ENCODE data around the gene LAMP1.
A peak's percentile ranks its signal among the peaks of the same experiment; 100 is the strongest.
"Not testable (repeated sequence)": the region's sequence is repeated elsewhere in the genome, so short reads cannot be mapped to it uniquely, and the experiment has no call there.

Gene LAMP1, protein sequence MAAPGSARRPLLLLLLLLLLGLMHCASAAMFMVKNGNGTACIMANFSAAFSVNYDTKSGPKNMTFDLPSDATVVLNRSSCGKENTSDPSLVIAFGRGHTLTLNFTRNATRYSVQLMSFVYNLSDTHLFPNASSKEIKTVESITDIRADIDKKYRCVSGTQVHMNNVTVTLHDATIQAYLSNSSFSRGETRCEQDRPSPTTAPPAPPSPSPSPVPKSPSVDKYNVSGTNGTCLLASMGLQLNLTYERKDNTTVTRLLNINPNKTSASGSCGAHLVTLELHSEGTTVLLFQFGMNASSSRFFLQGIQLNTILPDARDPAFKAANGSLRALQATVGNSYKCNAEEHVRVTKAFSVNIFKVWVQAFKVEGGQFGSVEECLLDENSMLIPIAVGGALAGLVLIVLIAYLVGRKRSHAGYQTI

DNA sequence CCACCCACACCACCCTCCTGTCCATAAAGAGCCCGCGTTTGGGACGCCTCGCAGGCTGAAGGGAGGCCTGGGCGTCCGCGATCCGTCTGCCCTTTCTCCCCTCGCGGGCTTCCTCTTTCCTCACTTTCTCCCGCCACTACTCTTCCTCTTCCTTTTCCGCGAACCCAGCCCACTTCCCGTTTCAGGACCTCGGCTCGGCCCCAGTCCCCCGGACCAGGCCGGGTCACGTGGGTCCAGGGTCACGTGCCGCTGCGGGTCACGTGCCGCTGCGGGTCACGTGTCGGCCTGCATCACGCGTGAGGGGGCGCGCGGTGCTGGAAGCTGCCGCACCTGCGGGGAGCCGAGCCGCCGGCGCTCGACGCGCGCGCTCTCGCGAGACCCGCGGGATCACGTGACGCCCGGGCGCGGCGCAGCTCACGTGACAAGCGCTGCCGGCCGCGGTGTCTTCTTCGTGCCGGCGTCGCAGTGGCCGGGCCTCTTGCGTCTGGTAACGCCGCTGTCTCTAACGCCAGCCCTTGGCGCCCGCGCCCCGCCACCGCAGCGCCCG lies at the start of gene LAMP1:
LAMP1 (plus strand) TSS at position 417 of the 547 bp plus-strand sequence. CDS start 196 bp downstream, outside the sequence.
- TF ChIP-seq, protein P1, sequence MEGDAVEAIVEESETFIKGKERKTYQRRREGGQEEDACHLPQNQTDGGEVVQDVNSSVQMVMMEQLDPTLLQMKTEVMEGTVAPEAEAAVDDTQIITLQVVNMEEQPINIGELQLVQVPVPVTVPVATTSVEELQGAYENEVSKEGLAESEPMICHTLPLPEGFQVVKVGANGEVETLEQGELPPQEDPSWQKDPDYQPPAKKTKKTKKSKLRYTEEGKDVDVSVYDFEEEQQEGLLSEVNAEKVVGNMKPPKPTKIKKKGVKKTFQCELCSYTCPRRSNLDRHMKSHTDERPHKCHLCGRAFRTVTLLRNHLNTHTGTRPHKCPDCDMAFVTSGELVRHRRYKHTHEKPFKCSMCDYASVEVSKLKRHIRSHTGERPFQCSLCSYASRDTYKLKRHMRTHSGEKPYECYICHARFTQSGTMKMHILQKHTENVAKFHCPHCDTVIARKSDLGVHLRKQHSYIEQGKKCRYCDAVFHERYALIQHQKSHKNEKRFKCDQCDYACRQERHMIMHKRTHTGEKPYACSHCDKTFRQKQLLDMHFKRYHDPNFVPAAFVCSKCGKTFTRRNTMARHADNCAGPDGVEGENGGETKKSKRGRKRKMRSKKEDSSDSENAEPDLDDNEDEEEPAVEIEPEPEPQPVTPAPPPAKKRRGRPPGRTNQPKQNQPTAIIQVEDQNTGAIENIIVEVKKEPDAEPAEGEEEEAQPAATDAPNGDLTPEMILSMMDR (IDR thresholded peaks at IDR 0.05; ENCODE audit: insufficient read depth, low read length, poor library complexity, severe bottlenecking), result no peak

GRCh38 chr13:113252516-113253095 lies 44.4 kb upstream of the LAMP1 start:
- no peaks in the 10 kb centered on the region for H3K27me3 ChIP-seq (replicated peaks; ENCODE audit: control insufficient read depth, insufficient read depth, low read length)
- no peak for DNase-seq (ENCODE audit: extremely low read depth, insufficient read length)
- H3K36me3 ChIP-seq (ENCODE audit: control insufficient read depth, insufficient read depth, low read length), result peaks cover 18% of the 10 kb centered on the region
- TF ChIP-seq, protein P1 (IDR thresholded peaks at IDR 0.05; ENCODE audit: insufficient read depth, low read length, poor library complexity, severe bottlenecking), result no peak
- H3K4me3 ChIP-seq (replicated peaks; ENCODE audit: low read depth, low read length), result no peak overlapping the region

More for the DNA sequence above, at the start of gene LAMP1:
- Histone ChIP-seq H3K4me3 (replicated peaks; ENCODE audit: low read depth, low read length) (peak within 1 kb of the TSS; percentile 74), H3K27me3 (replicated peaks; ENCODE audit: control insufficient read depth, insufficient read depth, low read length) (no peaks in the 10 kb centered on the region), H3K36me3 (ENCODE audit: control insufficient read depth, insufficient read depth, low read length) (no peaks in the 10 kb centered on the region)
- DNase-seq (ENCODE audit: extremely low read depth, insufficient read length), result peak; percentile 100

DNA sequence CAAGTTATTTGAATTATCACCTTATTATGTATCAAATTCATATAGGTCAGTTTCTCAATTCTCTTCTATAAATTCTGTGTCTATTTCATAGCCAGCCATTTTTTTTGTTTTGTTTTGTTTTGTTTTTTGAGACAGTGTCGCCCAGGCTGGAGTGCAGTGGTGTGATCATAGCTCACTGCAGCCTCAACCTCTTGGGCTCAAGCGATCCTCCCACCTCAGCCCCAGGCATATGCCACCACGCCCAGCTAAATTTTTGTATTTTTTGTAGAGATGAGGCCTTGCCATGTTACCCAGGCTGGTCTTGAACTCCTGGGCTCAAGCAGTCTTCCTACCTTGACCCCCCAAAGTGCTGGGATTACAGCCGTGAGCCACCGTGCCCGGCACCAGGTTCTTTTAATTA lies 39.1 kb upstream of the LAMP1 start:
- H3K4me3 ChIP-seq (replicated peaks; ENCODE audit: low read depth, low read length); H3K27me3 ChIP-seq (replicated peaks; ENCODE audit: control insufficient read depth, insufficient read depth, low read length); DNase-seq (ENCODE audit: extremely low read depth, insufficient read length): not testable (repeated sequence)
- H3K36me3 ChIP-seq (ENCODE audit: control insufficient read depth, insufficient read depth, low read length), result peaks cover 13% of the 10 kb centered on the region

DNA sequence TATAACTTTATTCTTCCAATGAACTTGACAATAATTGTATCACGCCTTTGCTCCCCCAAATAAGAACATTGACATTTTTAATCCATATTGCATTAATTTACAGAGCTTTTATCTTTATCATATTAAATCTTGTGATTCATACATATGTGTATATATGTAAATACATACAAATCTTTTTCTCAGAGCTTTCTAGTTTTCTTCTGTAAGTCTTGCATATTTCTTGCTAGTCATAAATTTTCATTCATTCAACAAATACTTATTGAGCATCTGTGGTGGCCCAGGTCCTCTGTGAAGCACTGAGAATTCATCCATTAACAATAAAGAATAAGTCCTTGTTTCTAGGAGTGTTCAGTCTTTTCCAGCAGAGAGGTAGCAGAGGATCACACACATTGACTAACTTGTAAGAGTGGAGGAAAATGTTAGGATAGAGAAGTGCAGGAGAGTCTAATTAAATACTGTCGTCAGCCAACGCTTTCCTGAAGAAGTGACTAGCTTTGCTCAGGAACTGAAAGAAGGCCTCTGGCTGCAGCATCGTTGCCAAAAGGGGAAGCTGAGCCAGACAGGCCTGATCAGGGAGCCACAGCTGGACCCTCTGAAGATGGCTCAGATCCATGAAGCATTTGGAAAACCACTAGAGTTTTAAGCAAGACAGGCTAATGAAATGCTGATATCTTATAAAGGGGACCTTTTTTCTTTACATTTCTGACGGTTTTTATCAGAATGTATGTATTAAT lies 38.6 kb upstream of the LAMP1 start:
- Histone ChIP-seq H3K36me3 (ENCODE audit: control insufficient read depth, insufficient read depth, low read length) (peaks cover 13% of the 10 kb centered on the region), H3K4me3 (replicated peaks; ENCODE audit: low read depth, low read length) (no peak overlapping the region), H3K27me3 (replicated peaks; ENCODE audit: control insufficient read depth, insufficient read depth, low read length) (no peaks in the 10 kb centered on the region)
- TF ChIP-seq, protein P1 (IDR thresholded peaks at IDR 0.05; ENCODE audit: insufficient read depth, low read length, poor library complexity, severe bottlenecking), result no peak
- no peak for DNase-seq (ENCODE audit: extremely low read depth, insufficient read length)

DNA sequence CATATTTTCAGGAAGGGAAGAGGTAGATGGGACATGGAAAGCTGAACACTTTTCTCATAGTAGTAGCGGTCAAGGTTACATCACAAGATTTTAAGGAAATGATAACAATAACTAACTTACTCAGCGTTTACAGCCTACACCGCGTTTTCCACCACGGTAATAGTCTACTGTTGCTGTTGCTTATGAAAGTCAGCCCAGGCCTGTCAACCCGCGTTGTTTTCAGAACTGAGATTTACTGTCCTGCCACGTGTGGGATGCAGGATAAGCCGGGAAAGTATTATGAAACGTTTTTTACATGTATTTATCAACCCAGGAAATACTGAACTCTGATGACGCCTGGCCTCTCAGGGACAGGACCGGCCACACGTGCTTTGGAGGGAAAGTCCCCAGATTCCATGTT lies 36.0 kb upstream of the LAMP1 start:
- TF ChIP-seq, protein P1 (IDR thresholded peaks at IDR 0.05; ENCODE audit: insufficient read depth, low read length, poor library complexity, severe bottlenecking), result no peak
- Histone ChIP-seq H3K4me3 (replicated peaks; ENCODE audit: low read depth, low read length) (no peak overlapping the region), H3K27me3 (replicated peaks; ENCODE audit: control insufficient read depth, insufficient read depth, low read length) (no peaks in the 10 kb centered on the region), H3K36me3 (ENCODE audit: control insufficient read depth, insufficient read depth, low read length) (peaks cover 10% of the 10 kb centered on the region)
- no peak for DNase-seq (ENCODE audit: extremely low read depth, insufficient read length)

DNA sequence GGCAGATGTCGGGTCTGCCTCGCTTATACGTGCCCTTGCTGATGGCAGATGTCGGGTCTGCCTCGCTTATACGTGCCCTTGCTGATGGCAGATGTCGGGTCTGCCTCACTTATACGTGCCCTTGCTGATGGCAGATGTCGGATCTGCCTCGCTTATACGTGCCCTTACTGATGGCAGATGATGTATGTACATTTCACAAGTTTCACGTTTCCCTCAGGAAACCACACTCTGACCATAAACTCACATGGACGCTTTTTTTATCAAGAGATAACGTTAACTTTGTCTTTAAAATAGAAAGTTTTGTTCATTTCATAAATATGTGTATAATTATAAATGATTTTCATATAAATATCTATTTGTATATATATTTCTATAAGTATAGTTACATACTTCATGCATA lies 34.0 kb upstream of the LAMP1 start:
- not testable (repeated sequence) for H3K4me3 ChIP-seq (replicated peaks; ENCODE audit: low read depth, low read length); H3K36me3 ChIP-seq (ENCODE audit: control insufficient read depth, insufficient read depth, low read length); H3K27me3 ChIP-seq (replicated peaks; ENCODE audit: control insufficient read depth, insufficient read depth, low read length); DNase-seq (ENCODE audit: extremely low read depth, insufficient read length)
